GM23248 (cell line): Measurements from ENCODE around the gene TAF3.

Experiments
- EZH2 ChIP-seq: fragments of 200-600 bp; sonication (generic); IDR thresholded peaks from 2 replicates; pipeline ENCODE4 v1.6.1; 2018; ENCODE audit warnings: antibody characterized with exemption, mild to moderate bottlenecking; ENCODE audit not compliant: insufficient read depth, poor library complexity, severe bottlenecking
- EZH2phosphoT487 ChIP-seq: fragments of 200-600 bp; sonication (generic); IDR thresholded peaks from 2 replicates; pipeline ENCODE4 v1.6.1; 2018; ENCODE audit warnings: antibody characterized with exemption, moderate library complexity, mild to moderate bottlenecking, low read depth; ENCODE audit not compliant: insufficient read depth

DNA sequence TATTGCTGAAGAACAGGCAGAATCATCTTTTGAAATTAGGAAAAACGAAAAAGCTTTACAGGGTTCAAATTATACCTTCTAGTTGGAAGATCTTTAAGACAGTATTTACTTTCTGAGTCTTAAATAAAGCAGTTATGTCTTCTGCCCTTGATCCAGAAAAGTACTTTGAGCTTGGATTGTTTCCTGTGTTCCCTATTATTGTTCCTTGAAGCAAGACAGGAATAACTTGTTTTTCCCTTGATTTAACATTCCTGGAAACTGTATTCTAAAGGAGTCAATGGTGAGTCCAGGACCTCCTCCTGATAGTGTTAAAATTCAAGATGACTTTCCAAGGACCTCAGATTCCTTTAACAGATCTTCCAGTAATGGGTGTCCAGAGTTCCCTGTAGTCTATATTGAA is 161.9 kb downstream of the TAF3 start:
- TF ChIP-seq EZH2phosphoT487 = no peak
- TF ChIP-seq EZH2 = no peak
